ENCODE data around the gene CNGA2. TPM values are rescaled to one million over a fixed set of nuclear protein-coding genes. Genes with fewer than 3 reads are reported as not detected.

CNGA2 gene
- polyA plus RNA-seq, 1 donor from 2014 or later: not detected

GRCh38 chrX:151688695-151689094 lies 45.9 kb upstream of the CNGA2 start:
- no peaks in the 10 kb centered on the region for H4K20me1 ChIP-seq (ENCODE audit: insufficient read depth)
- H3K27ac ChIP-seq (ENCODE audit: low read length): no peak overlapping the region
- no peak overlapping the region for H3K4me3 ChIP-seq (ENCODE audit: low read length)
- H3K9me3 ChIP-seq (ENCODE audit: low read length): no peaks in the 10 kb centered on the region
- TF ChIP-seq EZH2 (IDR thresholded peaks at IDR 0.05; ENCODE audit: borderline replicate concordance, insufficient read depth, low read length, poor library complexity, severe bottlenecking) (no peak), MXI1 (conservative IDR thresholded peaks at IDR 0.05; ENCODE audit: poor library complexity, severe bottlenecking) (no peak), POLR2AphosphoS5 (IDR thresholded peaks at IDR 0.05) (no peak), TAF1 (IDR thresholded peaks at IDR 0.05; ENCODE audit: low read depth) (no peak), REST (IDR thresholded peaks at IDR 0.05; ENCODE audit: borderline replicate concordance) (no peak), EP300 (conservative IDR thresholded peaks at IDR 0.05; ENCODE audit: poor library complexity, severe bottlenecking) (no peak), CTCF (IDR thresholded peaks at IDR 0.05; ENCODE audit: poor library complexity, severe bottlenecking) (no peak), SMC3 (conservative IDR thresholded peaks at IDR 0.05; ENCODE audit: poor library complexity) (no peak), RAD21 (conservative IDR thresholded peaks at IDR 0.05) (no peak)
- H3K9ac ChIP-seq (ENCODE audit: low read length): no peak overlapping the region
- H3K9me2 ChIP-seq (ENCODE audit: insufficient read depth, low read length): no peaks in the 10 kb centered on the region
- H2AFZ ChIP-seq (ENCODE audit: low read depth, low read length): no peak overlapping the region
- no peaks in the 10 kb centered on the region for H3K79me2 ChIP-seq (replicated peaks; ENCODE audit: insufficient read depth, low read length)
- no peak overlapping the region for H3K4me2 ChIP-seq (ENCODE audit: low read length)
- no peaks in the 10 kb centered on the region for H3F3A ChIP-seq (ENCODE audit: insufficient read depth, low read length, poor library complexity, severe bottlenecking)
- no peaks in the 10 kb centered on the region for H3K27me3 ChIP-seq (ENCODE audit: insufficient read depth, low read depth, low read length)
- H3K36me3 ChIP-seq (ENCODE audit: insufficient read depth, low read length): no peaks in the 10 kb centered on the region

DNA sequence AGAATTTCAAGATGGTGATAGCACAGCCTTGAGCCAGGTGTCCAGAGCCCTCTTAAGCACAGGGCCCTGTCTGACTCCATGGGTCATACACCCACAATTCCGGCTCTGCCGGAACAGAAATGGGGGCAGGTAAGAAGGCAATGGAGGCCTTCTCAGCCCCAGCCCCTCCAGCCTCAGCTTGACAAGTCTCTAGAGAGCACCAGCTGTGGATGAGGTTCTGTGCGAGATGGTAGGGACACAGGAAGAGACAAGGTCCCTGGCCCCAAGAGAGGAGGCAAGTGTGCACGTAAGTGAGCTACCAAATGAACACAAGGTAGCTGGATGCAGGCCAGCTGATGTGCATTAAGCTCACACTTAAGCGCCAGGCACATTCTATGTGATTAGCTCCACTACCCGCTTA lies 41.7 kb upstream of the CNGA2 start:
- Histone ChIP-seq H4K20me1 (ENCODE audit: insufficient read depth) (no peaks in the 10 kb centered on the region), H3K9ac (ENCODE audit: low read length) (no peak overlapping the region), H3K9me2 (ENCODE audit: insufficient read depth, low read length) (no peaks in the 10 kb centered on the region), H2AFZ (ENCODE audit: low read depth, low read length) (no peak overlapping the region), H3K36me3 (ENCODE audit: insufficient read depth, low read length) (no peaks in the 10 kb centered on the region), H3K27ac (ENCODE audit: low read length) (no peak overlapping the region), H3K4me3 (ENCODE audit: low read length) (no peak overlapping the region), H3K79me2 (replicated peaks; ENCODE audit: insufficient read depth, low read length) (no peaks in the 10 kb centered on the region), H3K4me2 (ENCODE audit: low read length) (no peak overlapping the region), H3F3A (ENCODE audit: insufficient read depth, low read length, poor library complexity, severe bottlenecking) (no peaks in the 10 kb centered on the region), H3K27me3 (ENCODE audit: insufficient read depth, low read depth, low read length) (no peaks in the 10 kb centered on the region), H3K9me3 (ENCODE audit: low read length) (no peaks in the 10 kb centered on the region)
- TF ChIP-seq RAD21 (conservative IDR thresholded peaks at IDR 0.05) (no peak), EP300 (conservative IDR thresholded peaks at IDR 0.05; ENCODE audit: poor library complexity, severe bottlenecking) (no peak)

GRCh38 chrX:151694121-151694520 lies 40.4 kb upstream of the CNGA2 start:
- no peak overlapping the region for H3K27ac ChIP-seq (ENCODE audit: low read length)
- H3K9me3 ChIP-seq (ENCODE audit: low read length): no peaks in the 10 kb centered on the region
- TF ChIP-seq SMC3 (conservative IDR thresholded peaks at IDR 0.05; ENCODE audit: poor library complexity) (no peak), CTCF (IDR thresholded peaks at IDR 0.05; ENCODE audit: poor library complexity, severe bottlenecking) (no peak), RAD21 (conservative IDR thresholded peaks at IDR 0.05) (no peak), POLR2AphosphoS5 (IDR thresholded peaks at IDR 0.05) (no peak), EZH2 (IDR thresholded peaks at IDR 0.05; ENCODE audit: borderline replicate concordance, insufficient read depth, low read length, poor library complexity, severe bottlenecking) (no peak), REST (IDR thresholded peaks at IDR 0.05; ENCODE audit: borderline replicate concordance) (no peak), TAF1 (IDR thresholded peaks at IDR 0.05; ENCODE audit: low read depth) (no peak), EP300 (conservative IDR thresholded peaks at IDR 0.05; ENCODE audit: poor library complexity, severe bottlenecking) (no peak), MXI1 (conservative IDR thresholded peaks at IDR 0.05; ENCODE audit: poor library complexity, severe bottlenecking) (no peak)
- H2AFZ ChIP-seq (ENCODE audit: low read depth, low read length): no peak overlapping the region
- no peaks in the 10 kb centered on the region for H3K27me3 ChIP-seq (ENCODE audit: insufficient read depth, low read depth, low read length)
- H4K20me1 ChIP-seq (ENCODE audit: insufficient read depth): no peaks in the 10 kb centered on the region
- H3K4me3 ChIP-seq (ENCODE audit: low read length): no peak overlapping the region
- H3F3A ChIP-seq (ENCODE audit: insufficient read depth, low read length, poor library complexity, severe bottlenecking): no peaks in the 10 kb centered on the region
- no peak overlapping the region for H3K9ac ChIP-seq (ENCODE audit: low read length)
- H3K36me3 ChIP-seq (ENCODE audit: insufficient read depth, low read length): no peaks in the 10 kb centered on the region
- H3K79me2 ChIP-seq (replicated peaks; ENCODE audit: insufficient read depth, low read length): no peaks in the 10 kb centered on the region
- no peak overlapping the region for H3K4me2 ChIP-seq (ENCODE audit: low read length)
- H3K9me2 ChIP-seq (ENCODE audit: insufficient read depth, low read length): no peaks in the 10 kb centered on the region
